CD4-positive, CD25-positive, alpha-beta regulatory T cell (primary cell): ENCODE data around the gene RAP1GAP2. TPM values are rescaled to one million over a fixed set of nuclear protein-coding genes. Genes with fewer than 3 reads are reported as not detected.
A peak's percentile ranks its signal among the peaks of the same experiment; 100 is the strongest.

Experiments
- ATAC-seq, 2 donors: fragments of 150-1000 bp; cut with Tn5 transposase; one replicate each; pipeline ENCODE4 v1.10.0; 2021; ENCODE audit warnings: low read depth in 2 of 2, moderate number of reproducible peaks in 2 of 2, moderate library complexity in 1 of 2
- DNase-seq, 3 donors: peaks; one replicate each; pipeline versions ENCODE4 v3.0.0 to v3.0.0-alpha.2; 2012 to 2022; ENCODE audit warnings: mixed read lengths in 1 of 3
- H3K27ac ChIP-seq: one replicate; pipeline ENCODE4 v1.7.0; 2013; ENCODE audit warnings: mild to moderate bottlenecking, low read length; ENCODE audit not compliant: insufficient read depth, poor library complexity, severe bottlenecking
- H3K27me3 ChIP-seq: one replicate; pipeline ENCODE4 v1.7.0; 2013; ENCODE audit warnings: low read length; ENCODE audit not compliant: control insufficient read depth, insufficient read depth
- H3K36me3 ChIP-seq: one replicate; pipeline ENCODE4 v1.7.0; 2013; ENCODE audit warnings: mild to moderate bottlenecking, low read length, moderate library complexity; ENCODE audit not compliant: control insufficient read depth, insufficient read depth
- H3K4me1 ChIP-seq: 2 replicates; pipeline ENCODE4 v1.7.0; 2013; ENCODE audit warnings: mild to moderate bottlenecking, low read length; ENCODE audit not compliant: insufficient read depth, control insufficient read depth, poor library complexity, severe bottlenecking
- H3K4me3 ChIP-seq: one replicate; pipeline ENCODE4 v1.7.0; 2013; ENCODE audit warnings: low read depth, mild to moderate bottlenecking, low read length, moderate library complexity
- H3K9me3 ChIP-seq, 2 experiments: 1 replicate in 1 of 2; 2 replicates in 1 of 2; pipeline ENCODE4 v1.7.0; 2013; ENCODE audit warnings: low read length in 2 of 2, mild to moderate bottlenecking in 1 of 2, moderate library complexity in 1 of 2; ENCODE audit not compliant: control insufficient read depth in 2 of 2
- H3K27ac Mint-ChIP-seq, 3 donors: one replicate each; pipeline ENCODE4 v1.8.0; 2020 to 2022; ENCODE audit warnings: mild to moderate bottlenecking in 3 of 3, mixed read lengths in 3 of 3, moderate library complexity in 2 of 3
- H3K27me3 Mint-ChIP-seq: one replicate; pipeline ENCODE4 v1.8.0; 2022; ENCODE audit warnings: mild to moderate bottlenecking, mixed read lengths
- H3K36me3 Mint-ChIP-seq: one replicate; pipeline ENCODE4 v1.8.0; 2020; ENCODE audit warnings: mixed read lengths
- H3K4me1 Mint-ChIP-seq, 4 donors: one replicate each; pipeline ENCODE4 v1.8.0; 2020 to 2022; ENCODE audit warnings: mixed read lengths in 4 of 4, mild to moderate bottlenecking in 1 of 4
- H3K4me3 Mint-ChIP-seq, 4 donors: one replicate each; pipeline ENCODE4 v1.8.0; 2020 to 2022; ENCODE audit warnings: mild to moderate bottlenecking in 4 of 4, mixed read lengths in 4 of 4, moderate library complexity in 3 of 4
- H3K9me3 Mint-ChIP-seq, 7 donors: one replicate each; pipeline ENCODE4 v1.8.0; 2020 to 2022; ENCODE audit warnings: mixed read lengths in 7 of 7, mild to moderate bottlenecking in 3 of 7, moderate library complexity in 2 of 7
- polyA plus RNA-seq, 4 donors: library from polyadenylated mRNA; unstranded; fragments of 300-500 nt; fragmentation: Illumina TruSeq; gene quantifications; one replicate each; pipeline ENCODE4 v1.2.3, GENCODE V29; 2021
- total RNA-seq: library from RNA; stranded (reverse); gene quantifications from one replicate; pipeline ENCODE4 v1.2.3, GENCODE V29; 2022

Gene RAP1GAP2
- total and polyA plus RNA-seq, 5 donors from 2014 or later, result 2.7 to 87.6 (median 5.1) TPM

DNA sequence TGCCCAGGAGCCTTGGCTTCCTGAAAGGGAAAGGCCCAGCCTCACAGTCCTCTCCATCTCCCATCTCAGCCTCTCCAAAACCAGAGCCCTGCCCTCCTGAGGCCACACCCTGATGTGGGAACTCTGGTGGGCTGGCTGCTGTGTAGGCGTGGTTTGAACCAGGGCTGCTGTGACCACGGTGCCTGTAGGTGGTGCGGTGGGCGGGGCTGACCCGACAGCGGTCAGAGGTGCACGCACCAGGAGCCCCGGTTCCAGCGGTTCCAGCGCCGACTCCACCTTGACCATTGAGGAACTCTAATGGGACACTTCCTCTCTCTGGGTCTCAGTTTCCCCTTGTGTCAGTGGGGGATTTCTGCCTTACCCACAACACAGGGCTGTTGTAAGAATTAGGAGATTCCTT, 2.4 kb downstream of the RAP1GAP2 start:
- H3K9me3 Mint-ChIP-seq, result peaks cover 0 to 2% (median 0%) of the 10 kb centered on the region in 7 donors
- H3K9me3 ChIP-seq, result no peaks in the 10 kb centered on the region
- H3K27ac Mint-ChIP-seq, result peak overlapping the region in 2 of 3 donors; percentile 31 to 81
- peak overlapping the region in 2 of 4 donors; percentile 60 to 100 for H3K4me3 Mint-ChIP-seq
- H3K27me3 Mint-ChIP-seq, result peaks cover 9% of the 10 kb centered on the region
- no peak overlapping the region for H3K4me3 ChIP-seq
- peaks cover 14 to 86% (median 53%) of the 10 kb centered on the region in 4 donors for H3K4me1 Mint-ChIP-seq
- peaks cover 30% of the 10 kb centered on the region for H3K36me3 Mint-ChIP-seq
- no peak overlapping the region for H3K27ac ChIP-seq
- peaks cover 21% of the 10 kb centered on the region for H3K36me3 ChIP-seq
- H3K4me1 ChIP-seq, result peaks cover 57% of the 10 kb centered on the region
- ATAC-seq (no peak), DNase-seq (no peak)
- no peaks in the 10 kb centered on the region for H3K27me3 ChIP-seq

DNA sequence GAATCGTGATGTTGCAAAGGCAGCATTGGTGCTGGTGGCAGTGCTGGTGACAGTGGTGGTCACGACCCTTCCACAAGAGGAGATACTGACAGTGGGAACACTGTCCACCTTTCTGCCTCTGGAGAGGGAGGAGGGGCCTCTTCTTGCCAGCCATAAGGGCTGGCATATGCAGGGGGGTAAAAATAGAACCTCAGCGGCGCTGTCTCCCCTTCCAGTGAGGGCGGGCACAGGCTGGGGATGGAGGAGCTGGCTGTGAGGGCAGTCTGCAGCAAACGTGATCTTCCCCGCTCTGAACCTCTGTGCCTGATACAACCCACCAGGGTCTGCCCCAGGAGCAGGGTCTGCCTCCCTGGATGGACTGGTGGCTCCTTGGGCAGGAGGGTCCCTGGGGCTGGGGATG, 3.4 kb downstream of the RAP1GAP2 start:
- H3K4me3 Mint-ChIP-seq, result peak overlapping the region in 3 of 4 donors; percentile 16 to 73 (median 49)
- peaks cover 10 to 85% (median 49%) of the 10 kb centered on the region in 4 donors for H3K4me1 Mint-ChIP-seq
- H3K36me3 Mint-ChIP-seq, result peaks cover 32% of the 10 kb centered on the region
- H3K27ac ChIP-seq, result no peak overlapping the region
- ATAC-seq, result no peak
- H3K4me1 ChIP-seq, result peaks cover 48% of the 10 kb centered on the region
- peaks cover 28% of the 10 kb centered on the region for H3K36me3 ChIP-seq
- H3K27me3 Mint-ChIP-seq, result peaks cover 9% of the 10 kb centered on the region
- DNase-seq, result no peak
- H3K9me3 ChIP-seq, result no peaks in the 10 kb centered on the region
- no peak overlapping the region for H3K27ac Mint-ChIP-seq
- peaks cover 0 to 2% (median 0%) of the 10 kb centered on the region in 7 donors for H3K9me3 Mint-ChIP-seq
- no peak overlapping the region for H3K4me3 ChIP-seq
- H3K27me3 ChIP-seq, result no peaks in the 10 kb centered on the region

DNA sequence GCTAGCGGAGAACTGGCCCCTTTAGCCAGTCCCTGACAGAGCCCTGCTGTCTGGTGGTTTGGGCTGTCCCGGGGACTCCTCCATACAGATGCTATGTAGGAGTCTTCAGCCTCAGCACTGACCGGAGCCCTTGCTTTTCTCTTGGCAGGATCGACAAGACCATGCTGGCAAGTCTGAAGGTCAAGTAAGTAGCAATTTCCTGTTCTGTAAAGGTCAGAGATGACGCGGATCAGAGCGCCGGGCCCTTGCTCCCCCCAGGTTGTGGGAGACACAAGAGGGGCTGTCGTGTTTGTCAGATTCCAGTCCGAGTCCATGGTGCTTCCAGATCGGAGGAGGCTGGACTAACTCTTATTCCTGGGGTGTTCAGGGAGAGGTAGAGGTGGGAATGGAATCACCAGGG, 4.1 kb downstream of the RAP1GAP2 start:
- Histone ChIP-seq H3K4me3 (no peak overlapping the region), H3K27me3 (no peaks in the 10 kb centered on the region), H3K27ac (no peak overlapping the region), H3K4me1 (peaks cover 40% of the 10 kb centered on the region), H3K36me3 (peaks cover 30% of the 10 kb centered on the region), H3K9me3 (no peaks in the 10 kb centered on the region)
- H3K27ac Mint-ChIP-seq, result peak overlapping the region in 2 of 3 donors; percentile 43 to 55
- H3K4me3 Mint-ChIP-seq, result peak overlapping the region in 3 of 4 donors; percentile 4 to 73 (median 49)
- peaks cover 0 to 2% (median 0%) of the 10 kb centered on the region in 7 donors for H3K9me3 Mint-ChIP-seq
- no peak for ATAC-seq
- peaks cover 10 to 82% (median 49%) of the 10 kb centered on the region in 4 donors for H3K4me1 Mint-ChIP-seq
- H3K36me3 Mint-ChIP-seq, result peaks cover 36% of the 10 kb centered on the region
- H3K27me3 Mint-ChIP-seq, result peaks cover 5% of the 10 kb centered on the region
- no peak for DNase-seq

DNA sequence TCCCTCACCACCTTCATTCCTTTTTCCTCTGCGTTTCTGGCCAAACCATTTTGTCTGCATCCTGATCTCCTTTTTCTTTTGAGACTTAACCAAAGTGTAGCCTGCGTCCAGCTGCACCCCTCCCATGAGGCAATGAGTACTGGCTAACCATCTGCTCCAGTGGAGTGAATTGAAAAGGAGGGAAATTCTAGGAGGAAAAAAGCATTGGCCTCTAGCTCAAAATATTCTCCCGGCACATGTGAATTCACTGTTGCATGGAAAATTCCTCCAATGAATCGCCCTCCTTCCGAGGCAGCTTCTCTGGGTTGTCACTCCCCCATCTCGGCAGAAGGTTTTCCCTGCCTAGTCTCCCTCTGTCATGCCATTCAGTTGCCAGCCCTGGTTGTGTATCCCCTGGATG, 5.6 kb downstream of the RAP1GAP2 start:
- DNase-seq (no peak), ATAC-seq (no peak)
- H3K4me1 ChIP-seq, result peaks cover 26% of the 10 kb centered on the region
- H3K9me3 ChIP-seq, result no peaks in the 10 kb centered on the region
- H3K27ac ChIP-seq, result no peak overlapping the region
- H3K27me3 ChIP-seq, result no peaks in the 10 kb centered on the region
- H3K4me3 ChIP-seq, result no peak overlapping the region
- H3K36me3 ChIP-seq, result peaks cover 30% of the 10 kb centered on the region
- peaks cover 0 to 2% (median 0%) of the 10 kb centered on the region in 7 donors for H3K9me3 Mint-ChIP-seq
- peaks cover 4 to 71% (median 45%) of the 10 kb centered on the region in 4 donors for H3K4me1 Mint-ChIP-seq
- peak overlapping the region in 1 of 4 donors; percentile 77 for H3K4me3 Mint-ChIP-seq
- H3K27ac Mint-ChIP-seq, result peak overlapping the region in 2 of 3 donors; percentile 48
- peaks cover 40% of the 10 kb centered on the region for H3K36me3 Mint-ChIP-seq
- peaks cover 5% of the 10 kb centered on the region for H3K27me3 Mint-ChIP-seq

DNA sequence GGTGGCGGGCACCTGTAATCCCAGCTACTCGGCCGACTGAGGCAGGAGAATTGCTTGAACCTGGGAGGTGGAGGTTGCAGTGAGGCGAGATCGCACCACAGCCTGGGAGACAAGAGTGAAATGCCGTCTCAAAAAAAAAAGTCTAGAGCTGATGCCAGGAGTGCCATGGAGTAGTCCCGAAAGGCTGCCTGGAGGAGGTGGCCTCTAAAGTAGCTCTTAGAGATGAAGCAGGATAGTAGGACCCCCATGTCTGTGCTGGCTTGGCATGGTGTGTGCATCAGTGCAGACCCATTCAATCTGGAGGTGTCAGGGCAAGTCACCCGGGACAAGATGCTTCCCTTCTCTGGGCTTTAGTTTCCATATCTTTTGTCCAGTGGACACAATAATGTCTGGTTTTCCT, 6.3 kb downstream of the RAP1GAP2 start:
- Histone ChIP-seq H3K27ac (no peak overlapping the region), H3K4me1 (peaks cover 19% of the 10 kb centered on the region), H3K36me3 (peaks cover 30% of the 10 kb centered on the region), H3K4me3 (no peak overlapping the region), H3K9me3 (no peaks in the 10 kb centered on the region), H3K27me3 (no peaks in the 10 kb centered on the region)
- ATAC-seq (no peak), DNase-seq (no peak)
- Mint-ChIP-seq H3K4me1 (peaks cover 4 to 70% (median 43%) of the 10 kb centered on the region in 4 donors), H3K27ac (peak overlapping the region in 1 of 3 donors; percentile 48), H3K9me3 (peaks cover 0 to 2% (median 0%) of the 10 kb centered on the region in 7 donors), H3K27me3 (peaks cover 5% of the 10 kb centered on the region), H3K36me3 (peaks cover 46% of the 10 kb centered on the region), H3K4me3 (peak overlapping the region in 2 of 4 donors; percentile 7 to 14)

DNA sequence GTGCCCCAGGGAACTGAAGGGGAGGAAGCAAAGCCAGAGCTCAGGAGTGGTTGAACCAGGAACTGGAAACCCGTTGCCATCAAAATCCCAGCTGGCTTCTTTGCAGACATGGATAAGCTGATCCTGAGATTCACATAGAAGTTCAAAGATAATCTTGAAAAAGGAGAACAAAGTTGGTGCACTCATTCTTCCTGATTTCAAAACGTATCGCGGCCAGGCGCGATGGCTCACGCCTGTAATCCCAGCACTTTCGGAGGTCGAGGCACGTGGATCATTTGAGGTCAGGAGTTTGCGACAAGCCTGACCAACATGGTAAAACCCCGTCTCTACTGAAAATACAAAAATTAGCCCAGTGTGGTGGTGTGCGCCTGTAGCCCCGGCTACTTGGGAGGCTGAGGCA, 7.1 kb downstream of the RAP1GAP2 start:
- no peaks in the 10 kb centered on the region for H3K9me3 Mint-ChIP-seq
- no peak for ATAC-seq
- Histone ChIP-seq H3K36me3 (peaks cover 35% of the 10 kb centered on the region), H3K9me3 (no peaks in the 10 kb centered on the region), H3K27ac (no peak overlapping the region), H3K4me1 (peaks cover 11% of the 10 kb centered on the region), H3K4me3 (no peak overlapping the region), H3K27me3 (no peaks in the 10 kb centered on the region)
- H3K4me1 Mint-ChIP-seq, result peaks cover 4 to 68% (median 37%) of the 10 kb centered on the region in 4 donors
- H3K36me3 Mint-ChIP-seq, result peaks cover 46% of the 10 kb centered on the region
- H3K27me3 Mint-ChIP-seq, result peaks cover 5% of the 10 kb centered on the region
- peak overlapping the region in 2 of 3 donors; percentile 36 to 48 for H3K27ac Mint-ChIP-seq
- no peak for DNase-seq
- H3K4me3 Mint-ChIP-seq, result no peak overlapping the region

DNA sequence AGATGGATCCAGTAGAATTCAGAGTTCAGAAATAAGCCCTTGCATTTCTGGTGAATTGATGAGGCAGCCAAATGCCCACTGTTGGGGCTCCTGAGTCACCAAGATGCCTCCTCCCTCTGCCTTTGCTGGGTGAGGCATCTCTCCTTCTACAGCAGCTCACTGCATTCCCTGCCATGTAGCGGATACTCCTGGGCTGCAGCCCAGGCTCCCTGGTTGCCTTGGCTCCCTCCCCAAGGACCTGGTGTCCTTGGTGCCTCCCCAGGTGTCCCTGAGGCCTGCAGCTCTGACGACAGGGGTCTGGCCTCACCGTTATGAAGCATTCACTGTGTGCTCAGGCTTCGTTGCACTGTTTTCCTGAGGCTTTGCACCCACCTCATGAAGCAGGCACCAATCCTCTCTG, 7.7 kb downstream of the RAP1GAP2 start:
- Mint-ChIP-seq H3K27me3 (peaks cover 5% of the 10 kb centered on the region), H3K4me1 (peaks cover 1 to 68% (median 37%) of the 10 kb centered on the region in 4 donors), H3K9me3 (no peaks in the 10 kb centered on the region), H3K36me3 (peaks cover 47% of the 10 kb centered on the region), H3K4me3 (no peak overlapping the region), H3K27ac (no peak overlapping the region)
- no peak for ATAC-seq
- Histone ChIP-seq H3K36me3 (peaks cover 36% of the 10 kb centered on the region), H3K27me3 (no peaks in the 10 kb centered on the region), H3K9me3 (no peaks in the 10 kb centered on the region), H3K4me1 (peaks cover 5% of the 10 kb centered on the region), H3K27ac (no peak overlapping the region), H3K4me3 (no peak overlapping the region)
- DNase-seq, result no peak

DNA sequence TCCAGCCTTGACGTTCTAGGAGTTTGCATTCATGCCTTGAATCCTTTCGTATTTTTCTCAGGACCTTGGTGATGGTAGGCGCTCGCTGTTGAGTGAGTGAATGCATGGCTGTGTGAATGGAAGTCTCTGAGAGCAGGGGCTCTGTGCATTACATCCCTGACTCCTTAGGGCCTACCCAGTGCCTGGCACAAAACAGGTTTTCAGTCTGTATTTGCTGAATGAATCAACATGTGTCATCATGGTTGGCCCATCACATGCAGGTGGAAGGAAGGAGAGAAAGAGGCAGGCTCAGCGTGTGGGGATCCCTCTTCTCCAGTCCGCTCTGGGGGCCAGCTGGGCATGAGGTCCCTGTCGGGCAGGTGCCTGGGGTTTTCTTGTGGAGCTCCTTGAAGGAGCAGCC, 8.7 kb downstream of the RAP1GAP2 start:
- H3K4me3 ChIP-seq, result no peak overlapping the region
- Mint-ChIP-seq H3K27me3 (peaks cover 5% of the 10 kb centered on the region), H3K27ac (peak overlapping the region in 1 of 3 donors; percentile 86), H3K36me3 (peaks cover 44% of the 10 kb centered on the region), H3K4me1 (peaks cover 0 to 59% (median 31%) of the 10 kb centered on the region in 4 donors), H3K4me3 (no peak overlapping the region), H3K9me3 (no peaks in the 10 kb centered on the region)
- no peak for DNase-seq
- peaks cover 36% of the 10 kb centered on the region for H3K36me3 ChIP-seq
- H3K27ac ChIP-seq, result no peak overlapping the region
- no peaks in the 10 kb centered on the region for H3K9me3 ChIP-seq
- ATAC-seq, result no peak
- H3K4me1 ChIP-seq, result no peaks in the 10 kb centered on the region
- H3K27me3 ChIP-seq, result no peaks in the 10 kb centered on the region
